Esophagus muscularis mucosa (tissue), 4 donors: ENCODE measurements around the gene CXADR. TPM values are rescaled to one million over a fixed set of nuclear protein-coding genes. Genes with fewer than 3 reads are reported as not detected.
"Not testable (repeated sequence)": the region's sequence is repeated elsewhere in the genome, so short reads cannot be mapped to it uniquely, and the experiment has no call there.

Experiments
- DNase-seq: peaks from one replicate; pipeline ENCODE4 v3.0.0-alpha.2; 2017; ENCODE audit errors: extremely low spot score
- H3K27ac ChIP-seq, 4 donors: fragments of 200-600 bp; sonication (generic); replicated peaks in 1 of 4; 1 replicate in 3 of 4; 2 replicates in 1 of 4; pipeline ENCODE4 v1.5.1; 2016 to 2019; ENCODE audit warnings: mild to moderate bottlenecking in 1 of 4
- H3K27me3 ChIP-seq, 4 donors: fragments of 200-600 bp; sonication (generic); one replicate each; pipeline versions ENCODE4 v1.5.1 to v1.6.0; 2016 to 2019
- H3K36me3 ChIP-seq, 4 donors: fragments of 200-600 bp; sonication (generic); one replicate each; pipeline ENCODE4 v1.5.1; 2016 to 2019
- H3K4me1 ChIP-seq, 4 donors: fragments of 200-600 bp; sonication (generic); one replicate each; pipeline ENCODE4 v1.5.1; 2016 to 2019
- H3K4me3 ChIP-seq, 4 donors: fragments of 200-600 bp; sonication (generic); 1 replicate in 2 of 4; 2 replicates in 2 of 4; pipeline ENCODE4 v1.5.1; 2016 to 2019; ENCODE audit warnings: mild to moderate bottlenecking in 4 of 4, moderate library complexity in 1 of 4
- H3K9me3 ChIP-seq, 4 donors: fragments of 200-600 bp; sonication (generic); 1 replicate in 3 of 4; 2 replicates in 1 of 4; pipeline ENCODE4 v1.5.1; 2016 to 2019
- EP300 ChIP-seq: sonication (generic); formaldehyde crosslinking; IDR thresholded peaks from one replicate; pipeline ENCODE4 v1.6.1; 2017; ENCODE audit warnings: antibody characterized with exemption
- POLR2A ChIP-seq: fragments of 450-650 bp; IDR thresholded peaks from one replicate; pipeline ENCODE4 v1.6.1; 2017; ENCODE audit warnings: antibody characterized with exemption, moderate library complexity, mild to moderate bottlenecking, low read depth
- POLR2AphosphoS5 ChIP-seq, 2 donors: sonication (generic); formaldehyde crosslinking; IDR thresholded peaks; one replicate each; pipeline ENCODE4 v1.6.1; 2017; ENCODE audit warnings: antibody characterized with exemption in 2 of 2
- whole genome bisulfite sequencing: methylation state at CpG from one replicate; pipeline ENCODE4 v1.1.5; 2018; 5-methylcytosine and 5-hydroxymethylcytosine counted together
- intact Hi-C: fragments of 100-400 bp; cut with DNase I; formaldehyde crosslinking; loops from one replicate; pipeline ENCODE4 v1.15.1; 2023
- total RNA-seq, 4 donors: library from RNA; depleted of rRNA; stranded (reverse); fragments of >200 nt; gene quantifications; one replicate each; pipeline versions ENCODE4 v1.1.0 to v1.2.1, GENCODE V29; 2016
- TF ChIP-seq, protein P1 (sequence below), 3 experiments: fragments of 200-600 bp in 2 of 3; fragments of 450-650 bp in 1 of 3; sonication (generic) in 2 of 3; IDR thresholded peaks; one replicate each; pipeline ENCODE4 v1.5.1; 2017 to 2019; ENCODE audit warnings: antibody characterized with exemption in 3 of 3, mild to moderate bottlenecking in 2 of 3, moderate library complexity in 1 of 3

Gene CXADR
- total RNA-seq, 4 donors from 2014 or later: 0.33 to 1.4 (median 0.82) TPM

DNA sequence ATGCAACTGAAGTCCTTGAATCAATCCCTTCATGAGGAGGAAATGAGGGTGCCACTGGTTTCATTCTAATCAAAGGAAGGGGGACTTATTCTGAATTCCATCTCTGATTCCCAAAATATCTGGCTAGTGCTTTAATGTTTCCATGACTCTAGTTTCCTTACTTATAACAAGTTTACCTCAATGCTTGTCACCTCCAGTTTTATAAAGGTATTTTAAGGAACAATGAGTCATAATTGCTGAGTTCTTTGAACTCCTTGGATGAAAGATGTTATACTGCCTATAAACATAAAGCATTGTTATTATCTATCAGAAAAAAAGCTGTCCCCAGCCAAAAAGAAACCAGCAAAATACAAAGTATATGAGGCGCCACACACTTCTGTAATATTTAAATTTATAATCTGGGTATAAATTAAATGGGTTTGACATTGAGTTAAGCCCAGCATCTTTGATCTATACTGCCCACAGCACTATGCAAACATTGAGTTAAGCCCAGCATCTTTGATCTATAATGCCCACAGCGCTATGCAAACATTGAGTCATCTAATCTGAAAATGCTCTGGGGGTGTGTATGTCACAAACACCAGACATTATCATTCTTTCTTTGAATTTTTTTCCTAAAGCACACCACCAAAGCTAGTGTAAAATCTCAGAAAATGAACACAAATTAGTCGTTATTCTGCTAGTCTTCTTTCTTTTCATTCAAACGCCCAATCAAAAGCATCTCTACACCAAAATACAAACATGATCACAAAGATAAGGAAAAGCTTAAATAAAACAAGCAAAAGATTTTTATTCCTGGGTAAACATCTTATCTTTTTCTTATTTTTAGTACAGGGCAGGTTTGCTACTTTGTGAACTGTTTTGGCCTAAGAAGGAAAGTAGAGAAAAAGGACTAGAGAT lies 11.5 kb upstream of the CXADR start:
- no peak for DNase-seq
- Histone ChIP-seq H3K27me3 (no peaks in the 10 kb centered on the region), H3K4me3 (no peak overlapping the region), H3K36me3 (no peaks in the 10 kb centered on the region), H3K27ac (no peak overlapping the region), H3K4me1 (no peaks in the 10 kb centered on the region), H3K9me3 (peaks cover 0 to 5% (median 0%) of the 10 kb centered on the region in 4 donors)
- no peak for TF ChIP-seq EP300
- no peak for TF ChIP-seq POLR2AphosphoS5 (IDR thresholded peaks at IDR 0.05)
- TF ChIP-seq, protein P1, sequence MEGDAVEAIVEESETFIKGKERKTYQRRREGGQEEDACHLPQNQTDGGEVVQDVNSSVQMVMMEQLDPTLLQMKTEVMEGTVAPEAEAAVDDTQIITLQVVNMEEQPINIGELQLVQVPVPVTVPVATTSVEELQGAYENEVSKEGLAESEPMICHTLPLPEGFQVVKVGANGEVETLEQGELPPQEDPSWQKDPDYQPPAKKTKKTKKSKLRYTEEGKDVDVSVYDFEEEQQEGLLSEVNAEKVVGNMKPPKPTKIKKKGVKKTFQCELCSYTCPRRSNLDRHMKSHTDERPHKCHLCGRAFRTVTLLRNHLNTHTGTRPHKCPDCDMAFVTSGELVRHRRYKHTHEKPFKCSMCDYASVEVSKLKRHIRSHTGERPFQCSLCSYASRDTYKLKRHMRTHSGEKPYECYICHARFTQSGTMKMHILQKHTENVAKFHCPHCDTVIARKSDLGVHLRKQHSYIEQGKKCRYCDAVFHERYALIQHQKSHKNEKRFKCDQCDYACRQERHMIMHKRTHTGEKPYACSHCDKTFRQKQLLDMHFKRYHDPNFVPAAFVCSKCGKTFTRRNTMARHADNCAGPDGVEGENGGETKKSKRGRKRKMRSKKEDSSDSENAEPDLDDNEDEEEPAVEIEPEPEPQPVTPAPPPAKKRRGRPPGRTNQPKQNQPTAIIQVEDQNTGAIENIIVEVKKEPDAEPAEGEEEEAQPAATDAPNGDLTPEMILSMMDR (IDR thresholded peaks at IDR 0.05): no peak
- no peak for TF ChIP-seq POLR2A
- intact Hi-C loops: no loop called here
- WGBS: 83% methylated on average over 4 of the region's 4 CpGs

DNA sequence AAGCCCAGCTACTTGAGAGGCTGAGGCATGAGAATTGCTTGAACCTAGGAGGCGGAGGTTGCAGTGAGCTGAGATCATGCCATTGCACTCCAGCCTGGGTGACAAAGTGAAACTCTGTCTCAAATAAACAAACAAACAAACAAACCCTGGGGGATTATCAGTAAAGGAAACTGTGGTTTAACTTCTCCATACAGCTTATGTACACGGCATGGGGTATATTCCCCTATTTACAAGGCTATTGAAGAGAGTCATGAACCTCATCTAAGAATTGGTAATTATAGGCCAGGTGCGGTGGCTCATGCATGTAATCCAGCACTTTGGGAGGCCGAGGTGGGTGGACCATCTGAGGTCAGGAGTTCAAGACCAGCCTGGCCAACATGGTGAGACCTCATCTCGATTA lies 9.9 kb upstream of the CXADR start:
- H3K27me3 ChIP-seq, H3K4me1 ChIP-seq, H3K9me3 ChIP-seq, H3K36me3 ChIP-seq, H3K27ac ChIP-seq, H3K4me3 ChIP-seq, intact Hi-C loops, DNase-seq: not testable (repeated sequence)
- 86% methylated on average over 5 of the region's 5 CpGs for WGBS

DNA sequence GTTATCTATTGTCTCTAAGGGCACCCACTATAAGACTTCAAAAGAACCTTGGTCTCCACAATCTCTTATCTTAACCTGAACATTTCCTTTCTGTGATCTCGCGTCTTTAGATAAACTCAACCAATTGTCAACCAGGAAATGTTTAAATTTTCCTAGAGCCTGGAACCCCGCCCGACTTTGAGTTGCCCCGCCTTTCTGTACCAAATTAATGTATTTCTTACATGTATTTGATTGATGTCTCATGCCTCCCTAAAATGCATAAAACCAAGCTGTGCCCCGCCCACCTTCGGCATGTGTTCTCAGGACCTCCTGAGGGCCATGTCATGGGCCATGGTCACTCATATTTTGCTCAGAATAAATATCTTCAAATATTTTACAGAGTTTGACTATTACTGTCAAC lies 5.9 kb upstream of the CXADR start:
- intact Hi-C loops: no loop called here
- no peak for TF ChIP-seq POLR2AphosphoS5 (IDR thresholded peaks at IDR 0.05)
- TF ChIP-seq EP300: no peak
- no peak for TF ChIP-seq POLR2A
- TF ChIP-seq, protein P1 (IDR thresholded peaks at IDR 0.05): no peak
- peaks cover 0 to 2% (median 0%) of the 10 kb centered on the region in 4 donors for H3K27me3 ChIP-seq
- peaks cover 0 to 5% (median 0%) of the 10 kb centered on the region in 4 donors for H3K9me3 ChIP-seq
- no peak overlapping the region for H3K4me3 ChIP-seq
- WGBS: 87% methylated on average over 7 of the region's 7 CpGs
- no peak overlapping the region for H3K27ac ChIP-seq
- no peaks in the 10 kb centered on the region for H3K36me3 ChIP-seq
- H3K4me1 ChIP-seq: peaks cover 0 to 5% (median 2%) of the 10 kb centered on the region in 4 donors
- DNase-seq: no peak

DNA sequence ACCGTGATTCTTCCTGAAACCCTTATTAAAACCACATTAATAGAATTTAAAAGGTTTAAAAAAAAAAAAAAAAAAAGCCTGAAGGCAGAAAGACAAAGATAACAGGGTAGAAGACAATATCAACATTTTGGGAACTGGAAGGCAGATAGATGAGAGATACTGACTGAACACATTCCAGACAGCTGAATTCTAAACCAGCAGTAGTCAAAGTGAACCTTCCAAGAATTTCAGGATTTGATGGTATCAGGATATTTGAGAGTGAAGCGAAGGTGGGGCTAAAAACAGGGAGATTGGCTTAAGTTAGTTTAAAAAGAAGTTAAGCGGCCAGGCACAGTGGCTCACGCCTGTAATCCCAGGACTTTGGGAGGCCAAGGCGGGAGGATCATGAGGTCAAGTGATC lies 5.3 kb upstream of the CXADR start:
- no peaks in the 10 kb centered on the region for H3K36me3 ChIP-seq
- peaks cover 0 to 8% (median 0%) of the 10 kb centered on the region in 4 donors for H3K27me3 ChIP-seq
- TF ChIP-seq EP300: no peak
- TF ChIP-seq POLR2AphosphoS5 (IDR thresholded peaks at IDR 0.05): no peak
- TF ChIP-seq, protein P1 (IDR thresholded peaks at IDR 0.05): no peak
- no peak for TF ChIP-seq POLR2A
- no peak for DNase-seq
- intact Hi-C loops: no loop called here
- no peak overlapping the region for H3K4me3 ChIP-seq
- 94% methylated on average over 5 of the region's 5 CpGs for WGBS
- no peak overlapping the region for H3K27ac ChIP-seq
- peaks cover 0 to 5% (median 0%) of the 10 kb centered on the region in 4 donors for H3K9me3 ChIP-seq
- peaks cover 6 to 11% (median 8%) of the 10 kb centered on the region in 4 donors for H3K4me1 ChIP-seq

DNA sequence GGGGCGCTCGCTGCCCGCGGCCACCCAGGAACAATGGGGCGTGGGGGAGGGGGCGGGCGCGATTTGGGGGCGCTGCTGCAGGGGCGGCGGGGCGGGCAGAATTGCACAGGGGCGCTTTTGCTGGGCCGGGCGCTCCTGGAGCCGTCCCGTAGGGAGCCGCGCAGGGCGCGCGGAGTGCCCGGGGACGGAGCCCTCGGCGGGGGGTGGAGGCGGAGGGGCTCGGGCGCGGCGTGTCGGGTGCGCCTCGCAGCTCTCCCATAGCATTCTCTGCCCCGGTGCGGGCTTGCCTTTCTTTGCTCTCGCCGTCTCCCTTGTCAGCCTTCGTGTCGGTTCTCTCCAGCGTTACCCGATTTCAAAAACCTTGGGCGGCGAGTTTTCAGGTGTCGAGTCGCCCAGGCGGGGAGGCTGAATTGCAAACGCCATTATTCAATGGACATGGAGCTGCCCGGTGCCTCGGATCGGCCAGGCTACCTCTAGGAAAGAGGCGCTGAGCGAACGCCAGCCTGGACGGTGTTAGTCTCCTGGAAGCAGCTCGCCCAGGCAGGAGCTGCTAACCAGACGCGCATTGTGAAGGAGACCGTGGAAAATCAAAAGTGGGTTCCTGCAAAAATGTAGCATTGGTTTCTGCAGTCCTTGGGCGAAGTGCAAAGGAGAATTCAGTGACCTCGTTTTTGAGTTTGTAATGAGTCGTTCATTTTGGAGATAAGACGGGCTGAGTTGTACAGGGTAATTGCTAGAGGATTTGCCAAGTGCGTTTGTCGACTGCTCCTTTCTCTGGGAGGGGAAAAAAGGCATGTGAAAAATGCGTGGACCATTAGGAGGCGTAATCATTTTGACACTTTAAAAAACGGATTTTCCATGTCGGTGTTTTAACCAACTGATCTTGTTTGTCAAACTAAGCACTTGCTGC lies 626 bp downstream of the CXADR start:
- TF ChIP-seq EP300 (no peak), POLR2A (no peak), POLR2AphosphoS5 (IDR thresholded peaks at IDR 0.05) (no peak)
- TF ChIP-seq, protein P1 (IDR thresholded peaks at IDR 0.05): no peak
- peaks cover 0 to 34% (median 6%) of the 10 kb centered on the region in 4 donors for H3K27me3 ChIP-seq
- intact Hi-C loops: no loop called here
- peak overlapping the region; percentile 63 to 81 (median 76) for H3K4me3 ChIP-seq
- no peaks in the 10 kb centered on the region for H3K36me3 ChIP-seq
- H3K4me1 ChIP-seq: peaks cover 15 to 31% (median 25%) of the 10 kb centered on the region in 4 donors
- H3K27ac ChIP-seq: peak overlapping the region in 2 of 4 donors; percentile 27 to 42
- no peak for DNase-seq
- WGBS: 2% methylated on average over 24 of the region's 69 CpGs
- H3K9me3 ChIP-seq: no peaks in the 10 kb centered on the region
